Gastrocnemius medialis (tissue), 4 donors: ENCODE data around the gene BPIFB4.

Experiments used
- CTCF ChIP-seq, 5 experiments: fragments of 450-650 bp in 3 of 5; fragments of 200-600 bp in 2 of 5; sonication (generic) in 2 of 5; IDR thresholded peaks in 4 of 5; conservative IDR thresholded peaks in 1 of 5; 1 replicate in 4 of 5; 2 replicates in 1 of 5; pipeline ENCODE4 v1.5.1; 2016 to 2019; ENCODE audit warnings: antibody characterized with exemption in 5 of 5, mild to moderate bottlenecking in 3 of 5, moderate library complexity in 3 of 5
- POLR2A ChIP-seq, 2 donors: fragments of 450-650 bp; IDR thresholded peaks; one replicate each; pipeline ENCODE4 v1.6.1; 2017; ENCODE audit warnings: antibody characterized with exemption in 2 of 2, mild to moderate bottlenecking in 2 of 2, moderate library complexity in 2 of 2

GRCh38 chr20:33091147-33091546 lies 11.7 kb downstream of the BPIFB4 start:
- no peak for TF ChIP-seq CTCF (IDR thresholded peaks at IDR 0.05 in 4 of 5, conservative IDR thresholded peaks at IDR 0.05 in 1 of 5)
- no peak for TF ChIP-seq POLR2A (IDR thresholded peaks at IDR 0.05)
